Measurements from ENCODE around the gene ZNF391.
"Not testable (repeated sequence)": the region's sequence is repeated elsewhere in the genome, so short reads cannot be mapped to it uniquely, and the experiment has no call there.

Gene ZNF391

DNA sequence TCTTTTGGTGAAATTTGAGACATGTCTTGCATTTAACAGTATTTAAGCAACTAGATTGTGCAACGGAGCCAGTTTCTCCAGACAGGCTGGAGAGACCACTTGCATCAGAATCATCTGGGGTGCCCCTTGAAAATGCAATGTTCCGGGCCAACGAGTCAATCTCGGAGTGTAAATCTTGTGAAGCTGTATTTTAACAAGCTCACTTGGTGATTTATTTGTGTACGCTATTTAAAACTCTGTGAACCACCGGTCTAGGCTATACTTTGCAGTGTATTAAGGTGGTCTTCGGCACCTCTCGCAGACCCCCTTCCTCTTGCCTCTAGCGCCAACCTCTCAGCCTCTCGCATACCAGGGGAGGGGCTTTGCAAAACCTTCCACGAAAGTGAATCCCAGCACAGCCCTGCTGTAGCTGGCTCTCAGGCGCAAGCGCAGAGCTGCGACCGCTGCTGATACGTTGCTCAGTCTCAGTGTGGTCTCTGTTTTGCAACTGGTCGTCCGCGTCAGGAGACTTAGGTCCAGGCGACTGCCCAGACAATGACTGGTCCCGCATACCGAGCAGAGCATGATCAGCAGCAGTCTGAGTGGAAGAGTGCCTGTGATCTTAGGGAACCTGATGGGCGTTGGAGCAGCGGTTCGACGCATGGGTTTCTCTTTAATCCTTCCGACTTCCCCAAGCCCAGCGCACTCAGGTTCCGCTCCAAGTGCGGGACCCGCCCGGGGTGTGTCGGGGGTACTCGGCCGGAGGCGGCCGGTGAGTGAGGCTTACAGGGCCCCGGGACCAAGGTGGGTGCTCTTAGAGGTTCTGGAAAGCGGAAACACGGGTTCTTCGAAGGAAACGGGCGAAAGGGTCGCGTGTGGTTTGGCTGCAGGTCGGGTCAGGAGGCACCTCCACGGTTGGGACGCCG, at the start of gene ZNF391:
TSS of gene ZNF391 (plus strand) at position 467 of the 905 bp plus-strand sequence. CDS start 11,612 bp downstream, outside the sequence.
- DNase-seq (ENCODE audit: low read depth in 4 of 4, low spot score in 1 of 4), result peak; percentile 47 to 61 (median 58)

- no peak for DNase-seq (ENCODE audit: low read depth in 4 of 4, low spot score in 1 of 4)
Observed at GRCh38 chr6:27352850-27353249, 35.7 kb upstream of the ZNF391 start.

GRCh38 chr6:27358786-27359185, 29.8 kb upstream of the ZNF391 start:
- DNase-seq (ENCODE audit: low read depth in 4 of 4, low spot score in 1 of 4), result no peak

DNA sequence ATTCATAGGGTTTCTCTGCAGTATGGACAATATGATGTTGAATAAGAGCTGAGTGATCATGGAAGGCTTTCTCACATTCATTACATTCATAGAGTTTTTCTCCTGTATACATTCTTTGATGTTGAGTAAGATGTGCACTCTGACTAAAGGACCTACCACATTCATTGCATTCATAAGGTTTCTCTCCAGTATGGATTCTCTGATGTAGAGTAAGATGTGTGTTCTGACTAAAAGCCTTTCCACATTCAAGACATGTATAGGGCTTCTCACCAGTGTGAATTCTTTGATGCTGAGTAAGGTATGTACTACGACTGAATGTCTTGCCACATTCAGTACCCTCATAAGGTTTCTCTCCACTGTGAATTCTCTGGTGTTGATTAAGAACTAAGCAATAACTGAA, 29.3 kb upstream of the ZNF391 start:
- DNase-seq (ENCODE audit: low read depth in 4 of 4, low spot score in 1 of 4), result no peak

DNA sequence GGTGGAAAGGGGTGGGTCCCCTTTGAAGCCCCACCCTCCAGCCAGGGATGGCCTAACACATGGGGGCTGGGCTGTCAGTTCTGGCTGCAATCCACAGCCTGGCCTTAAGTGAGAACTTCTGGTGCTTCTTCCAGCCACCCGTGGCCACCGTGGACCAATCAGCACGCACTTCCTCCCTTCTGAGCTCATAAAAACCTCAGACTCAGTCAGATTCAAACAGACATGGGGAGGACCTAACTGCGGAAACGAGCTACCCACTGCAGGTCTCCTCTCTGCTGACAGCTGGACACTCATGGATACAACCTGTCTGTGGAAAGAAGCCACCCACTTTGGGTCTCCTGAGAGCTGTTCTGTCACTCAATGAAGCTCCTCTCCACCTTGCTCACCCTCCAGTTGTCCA, 20.4 kb upstream of the ZNF391 start:
- no peak for DNase-seq (ENCODE audit: low read depth in 4 of 4, low spot score in 1 of 4)

DNA sequence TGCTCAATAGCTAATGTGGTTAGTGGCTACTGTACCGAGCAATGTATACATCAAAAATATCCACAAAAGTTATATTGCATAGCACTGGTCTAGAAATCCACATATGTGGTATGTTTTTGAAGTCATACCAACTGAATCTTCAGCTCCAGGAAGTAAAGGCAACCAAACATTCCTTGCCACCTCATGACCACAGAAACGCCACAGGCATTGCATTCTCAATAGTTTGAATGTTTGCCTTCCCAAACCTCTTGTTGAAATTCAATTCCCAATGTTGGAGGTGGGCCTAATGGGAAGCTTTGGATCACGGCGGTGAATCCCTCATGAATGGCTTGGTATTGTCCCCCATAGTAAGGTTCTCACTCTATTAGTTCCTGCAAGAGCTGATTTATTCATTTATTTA, 18.2 kb upstream of the ZNF391 start:
- DNase-seq (ENCODE audit: low read depth in 4 of 4, low spot score in 1 of 4), result no peak

DNA sequence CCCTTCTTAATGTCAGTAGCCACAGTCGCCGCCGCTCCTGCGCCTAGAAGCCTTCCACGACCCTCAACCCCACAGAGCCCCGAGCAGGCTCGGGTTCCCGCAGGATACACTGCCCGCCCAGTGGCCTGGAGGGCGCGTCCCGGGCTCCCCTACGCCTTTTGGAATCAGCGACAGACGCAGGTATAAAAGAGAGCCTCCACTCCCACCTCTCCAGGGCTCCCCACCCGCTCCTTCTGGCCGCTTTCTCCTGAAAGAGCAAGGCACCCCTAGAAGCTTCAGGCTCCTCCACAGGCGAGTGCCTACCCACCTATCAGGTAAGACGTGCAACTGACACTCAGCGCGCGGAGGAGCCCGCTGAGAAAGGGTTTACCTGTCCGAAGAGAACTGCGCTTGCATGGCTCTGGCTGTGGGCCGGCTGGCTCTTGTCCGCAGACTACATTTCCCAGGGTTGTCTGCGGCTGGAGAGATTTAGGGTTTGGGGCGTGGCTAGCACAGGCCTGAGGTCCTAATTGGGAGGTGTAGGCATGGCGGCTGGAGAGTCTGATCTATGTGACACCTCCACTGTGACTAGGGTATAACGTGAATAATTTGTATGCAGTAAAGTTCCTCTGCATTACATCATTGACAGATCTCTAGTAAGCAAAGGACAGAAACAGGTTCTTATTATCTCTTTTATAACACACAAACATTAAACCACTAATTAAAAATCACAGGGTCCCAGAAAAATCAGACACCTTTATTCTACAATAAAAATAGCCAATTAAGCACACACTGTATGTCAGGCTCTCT, 13.5 kb upstream of the ZNF391 start:
- DNase-seq (ENCODE audit: low read depth in 4 of 4, low spot score in 1 of 4), result peak in 3 of 4 experiments; percentile 38 to 57 (median 50)

DNA sequence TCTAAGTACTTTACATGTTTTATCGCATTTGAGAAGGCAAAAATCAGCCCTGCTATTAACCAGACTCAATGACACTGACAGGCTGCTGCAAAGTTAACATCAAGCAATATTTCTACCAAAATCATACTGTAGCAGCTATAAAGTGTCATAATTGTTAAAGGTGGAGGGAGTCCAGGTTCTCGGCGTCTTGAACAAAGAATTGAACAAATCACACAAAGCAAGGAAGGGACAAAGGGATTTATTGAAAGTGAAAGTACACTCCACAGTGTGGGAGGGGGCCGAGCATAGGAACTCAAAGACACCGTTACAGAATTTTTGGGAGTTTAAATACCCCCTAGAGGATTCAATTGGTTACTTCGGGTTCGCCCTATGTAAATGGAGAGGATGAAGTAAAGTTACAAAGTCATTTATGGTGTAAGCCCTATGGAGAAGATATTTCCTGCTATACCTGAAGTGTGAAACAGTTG, 12.9 kb upstream of the ZNF391 start:
- DNase-seq (ENCODE audit: low read depth in 4 of 4, low spot score in 1 of 4), result no peak

GRCh38 chr6:27378406-27378805, 10.2 kb upstream of the ZNF391 start:
- DNase-seq (ENCODE audit: low read depth in 4 of 4, low spot score in 1 of 4), result not testable (repeated sequence)

GRCh38 chr6:27381001-27381400, 7.6 kb upstream of the ZNF391 start:
- not testable (repeated sequence) for DNase-seq (ENCODE audit: low read depth in 4 of 4, low spot score in 1 of 4)

GRCh38 chr6:27383011-27383410, 5.5 kb upstream of the ZNF391 start:
- DNase-seq (ENCODE audit: low read depth in 4 of 4, low spot score in 1 of 4), result no peak

DNA sequence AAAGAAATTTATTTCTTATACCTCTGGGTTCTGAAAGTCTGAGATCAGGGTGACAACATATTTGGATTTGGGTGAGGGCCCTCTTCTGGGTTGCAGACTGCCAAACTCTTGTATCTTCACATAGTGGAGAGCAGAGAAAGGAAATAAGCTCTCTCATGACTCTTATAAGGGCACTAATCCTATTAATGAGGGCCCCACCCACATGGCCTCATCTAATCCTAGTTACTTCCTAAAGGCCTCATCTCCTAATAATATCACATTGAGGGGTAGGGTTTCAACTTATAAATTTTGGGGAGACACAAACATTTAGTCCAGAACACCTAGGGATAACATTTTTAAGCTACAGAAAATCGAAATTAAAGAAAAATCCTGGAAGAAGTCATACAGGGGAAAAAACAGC, 5.1 kb upstream of the ZNF391 start:
- DNase-seq (ENCODE audit: low read depth in 4 of 4, low spot score in 1 of 4), result no peak

- no peak for DNase-seq (ENCODE audit: low read depth in 4 of 4, low spot score in 1 of 4)
Observed at GRCh38 chr6:27392623-27393022, 4.1 kb downstream of the ZNF391 start.

DNA sequence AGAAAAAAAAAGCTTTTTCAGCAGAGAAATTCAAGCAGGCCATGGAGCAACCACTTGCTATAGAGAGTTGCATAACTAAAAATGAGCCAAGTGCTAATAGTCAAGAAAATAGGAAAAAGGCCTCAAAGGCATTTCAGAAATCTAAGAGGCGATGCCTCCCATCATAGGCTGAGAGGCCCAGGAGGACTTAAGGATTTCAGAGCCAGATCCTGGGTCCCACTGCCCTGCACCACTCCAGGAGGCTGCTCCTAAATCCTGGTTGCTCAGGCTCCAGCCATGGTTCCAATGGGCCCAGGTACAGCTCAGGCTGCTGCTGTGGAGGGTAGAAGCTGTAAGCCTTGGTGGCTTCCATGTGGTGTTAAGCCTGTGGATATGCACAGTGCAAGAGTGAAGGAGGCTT, 5.5 kb downstream of the ZNF391 start:
- no peak for DNase-seq (ENCODE audit: low read depth in 4 of 4, low spot score in 1 of 4)

DNA sequence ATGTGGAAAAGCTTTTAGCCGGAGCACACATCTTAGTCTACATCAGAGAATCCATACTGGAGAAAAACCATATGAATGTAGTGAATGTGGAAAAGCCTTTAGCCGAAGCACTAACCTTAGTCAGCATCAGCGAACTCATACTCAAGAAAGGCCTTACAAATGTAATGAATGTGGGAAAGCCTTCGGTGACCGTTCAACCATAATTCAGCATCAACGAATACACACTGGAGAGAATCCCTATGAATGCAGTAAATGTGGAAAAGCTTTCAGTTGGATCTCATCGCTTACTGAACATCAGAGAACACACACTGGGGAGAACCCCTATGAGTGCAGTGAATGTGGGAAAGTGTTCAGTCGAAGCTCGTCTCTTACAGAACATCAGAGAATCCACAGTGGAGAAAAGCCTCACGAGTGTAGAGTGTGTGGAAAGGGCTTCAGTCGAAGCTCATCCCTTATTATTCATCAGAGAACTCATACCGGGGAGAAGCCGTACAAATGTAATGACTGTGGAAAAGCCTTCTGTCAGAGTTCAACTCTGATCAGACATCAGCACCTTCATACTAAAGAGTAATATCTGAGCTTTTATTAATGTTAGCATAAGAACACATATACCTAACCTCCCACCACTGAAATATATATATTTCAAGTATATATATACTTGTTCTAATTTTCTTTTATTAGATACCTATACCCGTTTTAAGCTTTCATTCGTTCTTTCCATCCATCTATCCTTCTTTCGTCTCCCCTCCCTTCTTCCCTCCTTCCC, 12.5 kb downstream of the ZNF391 start:
- DNase-seq (ENCODE audit: low read depth in 4 of 4, low spot score in 1 of 4), result no peak

GRCh38 chr6:27406085-27406484, 17.5 kb downstream of the ZNF391 start:
- no peak for DNase-seq (ENCODE audit: low read depth in 4 of 4, low spot score in 1 of 4)

- DNase-seq (ENCODE audit: low read depth in 4 of 4, low spot score in 1 of 4), result no peak
Observed at GRCh38 chr6:27407153-27407814, 18.7 kb downstream of the ZNF391 start.

GRCh38 chr6:27414300-27414699, 25.7 kb downstream of the ZNF391 start:
- no peak for DNase-seq (ENCODE audit: low read depth in 4 of 4, low spot score in 1 of 4)

- DNase-seq (ENCODE audit: low read depth in 4 of 4, low spot score in 1 of 4), result no peak
Observed at GRCh38 chr6:27414996-27415395, 26.4 kb downstream of the ZNF391 start.

DNA sequence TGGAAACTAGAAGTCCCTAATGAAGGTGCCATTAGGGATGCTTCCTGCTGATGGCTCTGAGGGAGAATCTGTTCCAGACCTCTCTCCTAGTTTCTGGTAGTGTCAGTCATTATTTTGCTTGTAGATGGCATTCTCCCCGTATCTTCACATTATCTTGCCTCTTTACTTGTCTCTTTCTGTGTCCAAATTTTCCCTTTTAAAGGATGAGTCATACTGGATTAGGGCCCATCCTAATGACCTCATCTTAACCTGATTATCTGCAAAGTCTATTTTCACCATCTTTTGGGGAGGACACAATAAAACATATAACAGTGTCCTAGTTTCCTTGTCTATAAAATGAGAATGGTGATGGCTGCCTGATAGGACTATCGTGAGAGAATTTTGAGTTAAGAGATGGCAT, 27.3 kb downstream of the ZNF391 start:
- DNase-seq (ENCODE audit: low read depth in 4 of 4, low spot score in 1 of 4), result no peak

GRCh38 chr6:27419363-27419762, 30.8 kb downstream of the ZNF391 start:
- no peak for DNase-seq (ENCODE audit: low read depth in 4 of 4, low spot score in 1 of 4)

Measured in stimulated activated CD4-positive, alpha-beta T cell treated with anti-CD3 and anti-CD28 coated beads, Interleukin-1b, Interleukin-23, amount 100 ng/mL, for 24 hours (primary cell).